Endothelial cell of umbilical vein (primary cell): ENCODE data around the gene AGAP3. TPM values are rescaled to one million over a fixed set of nuclear protein-coding genes. Genes with fewer than 3 reads are reported as not detected.
A peak's percentile ranks its signal among the peaks of the same experiment; 100 is the strongest.

Experiments used
- BruUV-seq: library from RNA; stranded (reverse); fragments of 400-500 nt; replicated peaks from 2 replicates; lab custom pipeline; 2021; lab: Mats Ljungman, UMichigan
- CTCF ChIA-PET: fragments of 300-600, 350-600 bp; sonication (Branson Sonifier 250); formaldehyde crosslinking; loops from one replicate; lab custom pipeline; 2021; ENCODE audit warnings: antibody characterized with exemption, inconsistent platforms; lab: Charles Lee
- POLR2A ChIA-PET: fragments of 300-600, 350-600 bp; sonication (Branson Sonifier 250); formaldehyde crosslinking; loops from one replicate; lab custom pipeline; 2021; ENCODE audit warnings: antibody characterized with exemption, inconsistent platforms; lab: Charles Lee
- DNase-seq: peaks from one replicate; pipeline ENCODE4 v3.0.0-alpha.2; 2011; ENCODE audit warnings: low read depth, low spot score
- FAIRE-seq: peaks from 2 replicates; lab custom pipeline; 2011; peaks lifted over from hg19 to GRCh38; lab: Jason Lieb, UNC
- H2AFZ ChIP-seq: 2 replicates; pipeline ENCODE4 v1.6.0; 2012; ENCODE audit warnings: low read depth, low read length, control low read depth, inconsistent platforms
- H3K27ac ChIP-seq: 2 replicates; pipeline ENCODE4 v1.5.1; 2011; ENCODE audit warnings: low read depth, mild to moderate bottlenecking, control low read depth, low read length, moderate library complexity; ENCODE audit not compliant: insufficient read depth
- H3K27me3 ChIP-seq, 2 experiments: 2 replicates each; pipeline versions ENCODE4 v1.6.0 to v1.6.1; 2011; ENCODE audit warnings: low read length in 2 of 2, mixed read lengths in 1 of 2; ENCODE audit not compliant: control insufficient read depth in 2 of 2, insufficient read depth in 2 of 2
- H3K36me3 ChIP-seq, 2 experiments: 2 replicates in 1 of 2; 3 replicates in 1 of 2; pipeline ENCODE4 v1.5.1; 2011; ENCODE audit warnings: low read length in 2 of 2, mild to moderate bottlenecking in 1 of 2, moderate library complexity in 1 of 2; ENCODE audit not compliant: control insufficient read depth in 2 of 2, insufficient read depth in 2 of 2; ENCODE audit errors: extremely low read depth in 1 of 2
- H3K4me1 ChIP-seq: 3 replicates; pipeline ENCODE4 v1.5.1; 2011; ENCODE audit warnings: mild to moderate bottlenecking, low read length; ENCODE audit not compliant: control insufficient read depth, insufficient read depth; ENCODE audit errors: extremely low read depth
- H3K4me2 ChIP-seq: 2 replicates; pipeline ENCODE4 v1.6.1; 2011; ENCODE audit warnings: low read length, control low read depth, mixed read lengths; ENCODE audit not compliant: insufficient read depth
- H3K4me3 ChIP-seq, 3 experiments: fragments of 200-600 bp in 1 of 3; sonication (generic), shearing (Covaris generic) in 1 of 3; replicated peaks in 1 of 3; 2 replicates each; pipeline ENCODE4 v1.5.1; 2011 to 2016; ENCODE audit warnings: control low read depth in 3 of 3, low read length in 3 of 3, mild to moderate bottlenecking in 2 of 3, inconsistent platforms in 1 of 3, low read depth in 1 of 3, moderate library complexity in 1 of 3; ENCODE audit not compliant: insufficient read depth in 1 of 3
- H3K79me2 ChIP-seq: 2 replicates; pipeline ENCODE4 v1.6.0; 2012; ENCODE audit warnings: low read length, inconsistent platforms; ENCODE audit not compliant: control insufficient read depth, insufficient read depth
- H3K9ac ChIP-seq: replicated peaks from 2 replicates; pipeline ENCODE3; 2011; ENCODE audit warnings: low read length, control low read depth; ENCODE audit not compliant: insufficient read depth; ENCODE audit errors: extremely low read depth
- H3K9me1 ChIP-seq: replicated peaks from 3 replicates; pipeline ENCODE4 v1.6.0; 2011; ENCODE audit warnings: mild to moderate bottlenecking, low read length; ENCODE audit not compliant: control insufficient read depth, insufficient read depth; ENCODE audit errors: extremely low read depth
- H3K9me3 ChIP-seq: replicated peaks from 2 replicates; pipeline ENCODE4 v1.5.1; 2012; ENCODE audit warnings: low read length, inconsistent platforms; ENCODE audit not compliant: control insufficient read depth, insufficient read depth
- H4K20me1 ChIP-seq: replicated peaks from 2 replicates; pipeline ENCODE3; 2011; ENCODE audit warnings: mild to moderate bottlenecking, low read length; ENCODE audit not compliant: control insufficient read depth, insufficient read depth; ENCODE audit errors: extremely low read depth
- EZH2 ChIP-seq: IDR thresholded peaks from 2 replicates; pipeline ENCODE4 v1.6.1; 2012; ENCODE audit warnings: borderline replicate concordance, low read depth, mild to moderate bottlenecking, moderate library complexity, low read length, inconsistent platforms; ENCODE audit not compliant: severe bottlenecking
- MAX ChIP-seq: IDR thresholded peaks from 2 replicates; pipeline ENCODE4 v1.6.1; 2011; ENCODE audit not compliant: insufficient read depth, insufficient read length
- dilution Hi-C: fragments of 300-500 bp; cut with MboI; formaldehyde crosslinking; loops from one replicate; pipeline ENCODE4 v1.15.0; 2019; ENCODE audit warnings: low sequenced_read_pairs; ENCODE audit not compliant: extremely low pct_ligation_motif_present
- intact Hi-C: fragments of 100-400 bp; cut with micrococcal nuclease; formaldehyde crosslinking; loops from one replicate; pipeline ENCODE4 v1.10.0; 2022
- polyA plus RNA-seq, 4 experiments: library from polyadenylated mRNA; depleted of rRNA in 3 of 4; stranded (reverse) in 3 of 4; unstranded in 1 of 4; fragments of >200 nt; gene quantifications; 2 replicates each; pipeline versions ENCODE4 v1.2.1 to v1.2.3, GENCODE V29; 2011 to 2012; ENCODE audit warnings: missing spikeins in 1 of 4
- total RNA-seq: library from RNA; stranded (reverse); gene quantifications from 2 replicates; pipeline ENCODE4 v1.2.3, GENCODE V29; 2021
- TF ChIP-seq, protein P1 (sequence below), 2 donors: IDR thresholded peaks; 1 replicate in 1 of 2; 2 replicates in 1 of 2; pipeline ENCODE4 v1.5.1; 2011; ENCODE audit warnings: low read length in 2 of 2, mild to moderate bottlenecking in 2 of 2, moderate library complexity in 2 of 2, control low read depth in 1 of 2, inconsistent platforms in 1 of 2, low read depth in 1 of 2; ENCODE audit not compliant: insufficient read depth in 1 of 2; ENCODE audit errors: extremely low read depth in 1 of 2

Gene AGAP3
- total and polyA plus RNA-seq, 2 donors (not counting 3 experiments of a cell fraction or from before 2014, with no cell fraction given) = 171 to 174 TPM

- intact Hi-C loops (no loop called here), dilution Hi-C loops (no loop called here)
- Histone ChIP-seq H3K4me1 (peaks cover 6% of the 10 kb centered on the region), H3K9ac (no peak overlapping the region), H3K9me1 (no peaks in the 10 kb centered on the region), H3K27ac (no peak overlapping the region), H3K4me3 (peak overlapping the region; percentile 16 to 29 (median 26)), H4K20me1 (no peaks in the 10 kb centered on the region), H3K36me3 (no peaks in the 10 kb centered on the region), H3K27me3 (peaks cover 43 to 65% of the 10 kb centered on the region in 2 experiments), H3K79me2 (no peaks in the 10 kb centered on the region), H2AFZ (peak overlapping the region; percentile 53), H3K4me2 (peak overlapping the region; percentile 65), H3K9me3 (no peaks in the 10 kb centered on the region)
- ChIA-PET POLR2A (no interaction called here), CTCF (interaction anchor here (0.9 to 1.9 kb wide), 6 partner anchors 11 to 179 kb away, joined by 3 to 5 read pairs (median 4); no protein-coding TSS in a partner anchor)
- no TSS peak for BruUV-seq
- TF ChIP-seq MAX = no peak
- TF ChIP-seq, protein P1, sequence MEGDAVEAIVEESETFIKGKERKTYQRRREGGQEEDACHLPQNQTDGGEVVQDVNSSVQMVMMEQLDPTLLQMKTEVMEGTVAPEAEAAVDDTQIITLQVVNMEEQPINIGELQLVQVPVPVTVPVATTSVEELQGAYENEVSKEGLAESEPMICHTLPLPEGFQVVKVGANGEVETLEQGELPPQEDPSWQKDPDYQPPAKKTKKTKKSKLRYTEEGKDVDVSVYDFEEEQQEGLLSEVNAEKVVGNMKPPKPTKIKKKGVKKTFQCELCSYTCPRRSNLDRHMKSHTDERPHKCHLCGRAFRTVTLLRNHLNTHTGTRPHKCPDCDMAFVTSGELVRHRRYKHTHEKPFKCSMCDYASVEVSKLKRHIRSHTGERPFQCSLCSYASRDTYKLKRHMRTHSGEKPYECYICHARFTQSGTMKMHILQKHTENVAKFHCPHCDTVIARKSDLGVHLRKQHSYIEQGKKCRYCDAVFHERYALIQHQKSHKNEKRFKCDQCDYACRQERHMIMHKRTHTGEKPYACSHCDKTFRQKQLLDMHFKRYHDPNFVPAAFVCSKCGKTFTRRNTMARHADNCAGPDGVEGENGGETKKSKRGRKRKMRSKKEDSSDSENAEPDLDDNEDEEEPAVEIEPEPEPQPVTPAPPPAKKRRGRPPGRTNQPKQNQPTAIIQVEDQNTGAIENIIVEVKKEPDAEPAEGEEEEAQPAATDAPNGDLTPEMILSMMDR (IDR thresholded peaks at IDR 0.05; ENCODE audit: extremely low read depth in 1 of 2, insufficient read depth in 1 of 2, low read depth in 1 of 2, low read length in 2 of 2) = peak; percentile 66 to 79
- peak; percentile 43 for TF ChIP-seq EZH2
- DNase-seq (no peak), FAIRE-seq (no peak)
Observed at GRCh38 chr7:151168003-151168786, 81.9 kb downstream of the AGAP3 start.
